Ramos (cell line): ENCODE results near the gene SLCO4A1.

Experiments used
- in situ Hi-C: fragments of 300-500 bp; cut with MboI; formaldehyde crosslinking; loops from one replicate; pipeline ENCODE4 v1.14.3; 2022; ENCODE audit warnings: low sequenced_read_pairs; ENCODE audit not compliant: unreplicated experiment

The SLCO4A1 gene, protein sequence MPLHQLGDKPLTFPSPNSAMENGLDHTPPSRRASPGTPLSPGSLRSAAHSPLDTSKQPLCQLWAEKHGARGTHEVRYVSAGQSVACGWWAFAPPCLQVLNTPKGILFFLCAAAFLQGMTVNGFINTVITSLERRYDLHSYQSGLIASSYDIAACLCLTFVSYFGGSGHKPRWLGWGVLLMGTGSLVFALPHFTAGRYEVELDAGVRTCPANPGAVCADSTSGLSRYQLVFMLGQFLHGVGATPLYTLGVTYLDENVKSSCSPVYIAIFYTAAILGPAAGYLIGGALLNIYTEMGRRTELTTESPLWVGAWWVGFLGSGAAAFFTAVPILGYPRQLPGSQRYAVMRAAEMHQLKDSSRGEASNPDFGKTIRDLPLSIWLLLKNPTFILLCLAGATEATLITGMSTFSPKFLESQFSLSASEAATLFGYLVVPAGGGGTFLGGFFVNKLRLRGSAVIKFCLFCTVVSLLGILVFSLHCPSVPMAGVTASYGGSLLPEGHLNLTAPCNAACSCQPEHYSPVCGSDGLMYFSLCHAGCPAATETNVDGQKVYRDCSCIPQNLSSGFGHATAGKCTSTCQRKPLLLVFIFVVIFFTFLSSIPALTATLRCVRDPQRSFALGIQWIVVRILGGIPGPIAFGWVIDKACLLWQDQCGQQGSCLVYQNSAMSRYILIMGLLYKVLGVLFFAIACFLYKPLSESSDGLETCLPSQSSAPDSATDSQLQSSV

DNA sequence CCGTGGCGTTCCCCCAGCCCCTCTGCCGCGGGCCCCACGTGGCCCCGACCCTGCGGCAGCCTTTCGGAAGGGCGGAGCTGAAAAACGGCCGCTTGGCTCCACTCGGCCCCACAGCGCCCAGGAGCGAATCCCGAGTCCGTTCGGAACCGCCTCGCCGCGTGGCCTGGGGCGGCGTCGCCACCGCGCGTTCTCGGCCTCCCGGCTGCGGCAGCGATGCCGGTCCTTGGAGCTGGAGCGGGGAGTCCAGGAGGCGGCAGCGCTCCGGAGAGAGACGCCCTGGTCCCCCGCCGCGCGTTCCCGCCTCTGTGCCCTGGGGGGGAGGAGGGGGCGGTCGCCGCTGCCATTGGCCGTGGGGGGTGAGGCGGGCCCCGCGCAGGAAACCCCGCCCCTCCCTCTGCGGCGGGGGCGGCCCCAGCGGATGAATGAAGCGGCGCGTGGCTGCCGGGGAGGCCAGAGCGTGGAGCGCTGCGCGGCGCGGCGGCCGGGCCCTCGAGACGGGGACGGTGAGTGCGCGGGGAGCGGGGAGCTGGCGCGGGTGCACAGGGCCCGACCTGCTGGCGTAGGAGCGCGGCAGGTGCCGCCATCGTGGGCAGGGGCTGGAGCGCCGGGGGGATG, at the start of gene SLCO4A1:
SLCO4A1 (plus strand) TSS at position 453 of the 615 bp plus-strand sequence. CDS start 13,952 bp downstream, outside the sequence.
- in situ Hi-C loops = no loop called here

DNA sequence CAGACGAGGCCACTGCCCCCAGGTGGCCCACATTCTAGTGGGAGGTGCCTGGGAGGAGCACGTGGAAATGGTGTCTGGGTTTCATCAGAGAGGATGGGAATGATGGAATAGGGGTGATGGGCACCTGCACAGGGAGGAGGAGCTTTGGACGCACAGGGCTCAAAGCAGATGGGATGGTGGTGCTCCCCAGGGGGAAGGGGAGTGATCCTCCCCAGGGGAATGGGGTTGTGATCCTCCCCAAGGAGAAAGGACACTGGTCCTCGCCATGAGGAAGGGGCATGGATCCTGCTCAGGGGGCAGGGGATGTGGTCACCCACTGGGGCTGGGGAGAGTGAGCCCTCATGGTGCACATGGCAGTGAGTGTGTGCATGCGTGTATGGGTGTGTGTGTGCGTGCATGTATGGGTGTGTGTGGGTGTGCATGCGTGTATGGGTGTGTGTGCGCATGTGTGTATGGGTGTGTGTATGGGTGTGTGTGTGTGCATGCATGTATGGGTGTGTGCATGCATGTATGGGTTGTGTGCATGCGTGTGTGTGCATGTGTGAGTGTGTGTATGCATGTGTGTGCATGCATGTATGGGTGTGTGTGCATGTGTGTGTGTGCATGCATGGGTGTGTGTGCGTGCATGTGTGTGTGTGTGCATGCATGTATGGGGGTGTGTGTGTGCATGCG, 49.7 kb upstream of the SLCO4A1 start:
- in situ Hi-C loops = no loop called here

DNA sequence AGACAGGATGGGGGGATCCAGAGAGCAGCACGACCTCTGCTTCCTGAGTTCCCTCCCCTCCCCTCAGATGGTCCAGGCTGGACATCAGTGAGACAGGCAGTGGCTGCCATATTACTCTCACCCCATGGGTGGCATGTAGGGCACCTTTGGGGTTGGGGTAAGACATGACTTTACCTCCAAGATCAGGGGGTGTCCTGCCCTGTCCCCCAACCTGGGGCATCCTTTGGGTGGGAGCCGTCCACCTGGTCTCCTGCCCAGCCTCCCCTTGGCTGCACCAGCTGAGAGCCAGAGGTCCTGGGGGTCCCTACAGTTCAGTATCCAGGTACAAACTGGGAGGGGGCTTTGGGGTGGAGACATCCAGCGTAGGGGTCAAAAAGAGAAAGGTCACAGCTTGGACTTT, 48.7 kb upstream of the SLCO4A1 start:
- in situ Hi-C loops = no loop called here

DNA sequence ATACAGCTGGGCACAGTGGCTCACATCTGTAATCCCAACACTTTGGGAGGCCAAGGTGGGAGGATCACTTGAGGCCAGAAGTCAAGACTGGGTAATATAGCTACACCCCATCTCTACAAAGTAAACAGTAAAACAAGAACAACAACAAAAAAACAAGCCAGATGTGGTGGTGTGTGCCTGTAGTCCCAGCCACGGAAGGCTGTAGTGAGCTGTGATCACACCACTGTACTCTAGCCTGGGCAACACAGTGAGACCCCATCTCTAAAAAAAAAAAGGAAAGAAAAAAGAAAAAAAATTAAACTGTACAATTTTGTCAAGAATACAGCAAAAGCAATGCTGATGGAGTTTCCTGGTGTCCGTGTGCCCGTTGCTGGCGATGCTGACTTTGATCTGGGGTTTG, 47.2 kb upstream of the SLCO4A1 start:
- in situ Hi-C loops = no loop called here

DNA sequence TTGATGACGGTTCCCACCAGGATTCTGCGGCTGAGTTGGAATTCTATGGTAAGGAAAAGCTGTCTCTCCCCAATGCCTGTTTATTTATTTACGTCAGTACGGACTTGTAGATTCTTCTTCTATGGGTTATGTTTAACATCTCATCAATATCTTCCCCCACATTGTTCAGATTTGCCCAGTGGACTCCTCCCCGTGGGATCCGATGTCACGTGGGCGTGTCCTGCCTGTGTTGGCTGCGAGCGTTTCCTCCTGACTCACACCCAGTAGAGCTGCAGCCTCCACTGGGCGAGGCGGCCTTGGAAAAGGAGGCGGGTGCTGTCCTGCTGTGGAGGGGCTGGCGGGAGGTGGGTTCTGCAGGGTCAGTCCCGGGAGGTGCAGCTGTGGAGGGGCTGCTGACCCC, 46.8 kb upstream of the SLCO4A1 start:
- in situ Hi-C loops = no loop called here

DNA sequence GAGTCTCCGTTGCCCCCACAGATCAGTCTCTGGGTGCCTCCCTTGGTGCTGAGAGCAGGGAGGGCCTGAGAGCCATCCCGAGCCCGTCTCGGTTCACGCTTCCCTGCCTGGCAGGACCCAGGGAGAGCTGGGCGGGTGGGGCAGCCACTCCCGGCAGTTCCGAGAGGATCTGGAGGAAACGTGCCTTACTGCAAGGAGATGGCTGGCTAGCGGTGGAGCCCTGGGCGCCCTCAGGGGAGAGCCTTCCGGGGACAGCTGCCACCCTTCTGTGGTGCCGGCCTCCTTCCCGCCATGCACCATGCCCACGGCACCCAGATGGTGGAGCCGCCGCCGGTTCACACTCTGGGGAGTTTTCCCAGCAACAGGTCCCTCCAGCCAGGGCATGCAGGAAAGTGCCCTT, 45.8 kb upstream of the SLCO4A1 start:
- in situ Hi-C loops = no loop called here

DNA sequence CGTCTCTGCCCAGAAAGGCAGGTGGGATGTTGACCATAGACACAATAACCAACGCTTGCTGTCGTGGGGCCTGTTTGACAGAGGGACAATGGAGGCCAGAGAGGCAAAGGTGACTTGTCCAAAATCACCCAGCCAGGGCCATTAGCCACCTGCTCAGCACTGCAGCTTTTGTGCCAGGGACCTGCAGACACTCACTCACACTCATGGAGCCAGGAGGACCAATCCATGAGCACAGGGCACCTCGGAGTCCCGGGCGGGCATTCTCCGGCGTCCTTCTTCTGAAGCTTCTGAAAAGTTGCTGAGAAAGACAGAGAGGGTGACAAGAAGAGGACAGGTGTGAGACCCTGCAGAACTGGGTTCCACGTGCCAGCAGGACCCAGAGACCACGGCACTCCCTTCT, 45.4 kb upstream of the SLCO4A1 start:
- in situ Hi-C loops = no loop called here

DNA sequence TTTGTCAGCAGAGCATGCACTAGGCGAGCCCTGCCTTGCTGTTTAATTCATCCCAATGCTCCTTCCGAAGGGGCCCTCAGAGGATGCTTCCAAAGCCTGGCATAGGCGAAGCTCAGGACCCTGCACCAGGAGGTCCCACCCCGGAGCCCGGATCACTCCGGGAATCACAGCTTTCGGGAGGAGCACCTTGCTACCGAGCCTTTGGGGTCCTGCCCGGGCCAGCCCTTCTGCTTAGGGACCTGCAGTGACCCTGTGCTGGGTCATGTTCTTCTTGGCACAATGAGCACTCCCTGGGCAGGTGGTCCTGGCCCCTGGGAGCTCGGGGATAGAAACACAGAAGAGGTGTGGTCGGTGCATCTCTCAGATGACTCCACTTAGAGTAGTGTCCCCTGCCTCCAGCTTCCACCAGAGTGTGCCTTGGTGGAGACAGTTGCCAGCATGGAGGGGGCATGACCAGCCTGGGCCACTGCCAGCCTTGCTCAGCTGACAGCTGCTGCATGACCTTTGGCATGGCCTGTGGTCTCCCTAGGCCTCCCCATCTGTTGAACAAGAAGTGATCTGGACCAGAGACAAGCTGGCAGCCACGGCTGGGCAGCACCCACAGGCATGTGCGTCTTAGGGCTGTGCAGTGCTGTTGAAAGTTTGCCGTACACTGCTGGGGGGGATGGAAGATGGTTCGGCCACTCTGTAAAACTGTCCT, 44.7 kb upstream of the SLCO4A1 start:
- in situ Hi-C loops = no loop called here

DNA sequence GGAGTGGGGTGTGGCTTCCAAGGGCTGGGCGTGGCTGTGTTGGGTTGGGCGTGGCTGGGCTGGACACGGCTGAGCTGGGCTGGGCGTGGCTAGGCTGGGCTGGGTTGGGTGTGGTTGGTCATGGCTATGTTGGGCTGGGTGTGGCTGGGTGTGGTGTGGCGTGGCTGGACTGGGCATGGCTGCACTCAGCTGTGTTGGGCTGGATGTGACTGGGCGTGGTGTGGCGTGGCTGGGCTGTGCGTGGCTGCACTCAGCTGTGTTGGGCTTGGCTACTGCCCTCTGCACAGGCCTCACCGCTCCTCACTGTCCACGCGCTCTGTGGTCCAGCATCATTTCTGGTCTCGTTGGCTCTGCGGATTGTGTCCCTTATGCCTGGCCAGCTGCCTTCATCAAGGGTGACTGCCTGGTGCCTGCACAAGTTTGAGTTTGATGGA, 43.5 kb upstream of the SLCO4A1 start:
- in situ Hi-C loops = no loop called here

DNA sequence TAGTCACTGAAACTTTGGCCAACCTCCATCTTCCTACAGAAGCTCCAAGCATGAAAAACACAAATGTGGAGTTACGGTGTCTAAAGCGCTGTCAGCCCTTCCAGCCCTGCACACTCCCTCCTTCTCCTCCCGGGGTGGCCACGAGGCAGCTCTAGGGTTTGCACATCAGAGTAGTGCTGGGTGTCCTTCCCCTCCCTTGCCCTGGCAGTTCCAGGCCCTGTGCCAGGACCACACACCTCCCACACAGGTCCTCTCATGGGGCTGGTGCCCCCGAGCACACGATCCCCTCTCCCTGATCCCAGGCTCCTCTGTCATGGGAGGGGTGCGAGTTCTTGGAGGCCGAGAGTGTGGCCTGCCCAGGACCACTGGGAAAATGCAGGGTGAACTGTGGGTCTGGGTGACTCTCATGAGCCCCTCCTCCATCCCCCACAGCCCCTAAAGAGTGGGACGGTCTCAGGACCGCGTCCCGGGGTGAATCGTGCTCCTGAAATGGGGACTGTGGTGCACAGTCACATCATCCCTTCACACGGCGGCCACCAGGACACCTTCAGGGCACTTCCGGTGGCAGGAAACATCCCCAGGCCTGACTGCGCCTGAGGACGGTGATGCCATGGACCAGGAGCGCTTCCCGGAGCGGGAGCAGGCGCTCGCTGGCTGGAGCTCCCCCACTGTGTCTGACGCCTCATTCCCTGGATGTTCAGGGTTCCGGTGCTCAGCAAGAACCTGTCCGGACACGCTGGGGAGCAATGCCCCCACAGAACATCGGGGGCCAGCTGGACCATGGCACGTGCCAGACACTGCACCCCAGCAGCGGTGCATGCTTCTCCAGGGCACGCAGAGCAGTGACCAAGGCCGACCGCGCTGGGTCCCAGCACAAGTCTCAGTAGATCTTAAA, 42.8 kb upstream of the SLCO4A1 start:
- in situ Hi-C loops = no loop called here

DNA sequence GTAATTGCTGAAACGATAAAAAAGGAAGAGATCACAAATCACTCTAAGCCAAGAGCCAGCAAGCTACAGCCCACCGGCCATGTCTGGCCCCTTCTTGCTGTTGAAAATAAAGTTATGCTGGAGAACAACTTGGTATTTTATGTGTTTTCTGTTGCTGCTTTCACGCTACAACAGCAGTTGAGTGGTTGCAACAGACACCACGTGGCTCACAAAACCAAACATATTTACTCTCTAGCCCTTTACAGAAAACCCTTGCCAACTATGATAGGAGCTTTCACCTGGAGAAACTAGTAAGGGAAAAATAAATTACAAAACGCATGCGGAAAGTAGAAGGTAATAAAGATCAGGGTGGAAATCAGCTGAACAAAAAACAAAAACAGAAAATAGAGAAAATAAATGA, 41.1 kb upstream of the SLCO4A1 start:
- in situ Hi-C loops = no loop called here

DNA sequence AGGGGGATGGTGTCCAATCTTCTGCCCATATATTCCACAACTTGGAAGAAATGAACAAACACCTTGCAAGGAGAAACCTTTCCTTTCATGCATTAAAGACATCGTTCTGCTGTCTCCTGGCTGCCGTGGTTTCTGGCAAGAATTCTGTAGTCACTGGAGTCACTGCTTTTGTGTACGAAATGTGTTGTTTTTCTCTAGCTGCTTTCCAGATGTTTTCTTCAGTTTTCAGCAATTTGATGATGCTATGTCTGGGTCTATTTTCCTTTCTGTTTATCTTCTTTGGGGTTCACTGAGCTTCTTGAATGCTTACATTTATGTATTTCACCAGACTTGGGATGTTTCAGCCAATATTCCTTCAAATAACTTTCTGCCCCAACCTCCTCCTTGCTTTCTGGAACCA, 40.6 kb upstream of the SLCO4A1 start:
- in situ Hi-C loops = no loop called here

DNA sequence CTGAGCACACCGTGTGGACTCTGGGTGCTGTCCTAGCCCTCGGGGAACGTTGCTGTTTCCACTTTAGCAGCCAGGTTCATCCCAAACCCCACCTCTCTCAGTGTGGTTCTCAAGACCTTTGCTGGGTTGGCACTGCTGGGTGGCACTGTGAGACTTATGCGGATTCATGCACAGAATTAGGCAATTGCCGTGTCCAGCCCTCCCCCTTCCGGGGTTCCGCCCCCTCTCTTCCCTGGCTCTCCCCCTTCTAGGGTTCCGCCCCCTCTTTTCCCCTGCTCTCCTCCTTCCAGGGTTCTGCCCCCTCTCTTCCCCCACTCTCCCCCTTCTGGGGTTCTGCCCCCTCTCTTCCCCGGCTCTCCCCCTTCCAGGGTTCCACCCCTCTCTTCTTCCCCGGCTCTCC, 39.8 kb upstream of the SLCO4A1 start:
- in situ Hi-C loops = no loop called here

DNA sequence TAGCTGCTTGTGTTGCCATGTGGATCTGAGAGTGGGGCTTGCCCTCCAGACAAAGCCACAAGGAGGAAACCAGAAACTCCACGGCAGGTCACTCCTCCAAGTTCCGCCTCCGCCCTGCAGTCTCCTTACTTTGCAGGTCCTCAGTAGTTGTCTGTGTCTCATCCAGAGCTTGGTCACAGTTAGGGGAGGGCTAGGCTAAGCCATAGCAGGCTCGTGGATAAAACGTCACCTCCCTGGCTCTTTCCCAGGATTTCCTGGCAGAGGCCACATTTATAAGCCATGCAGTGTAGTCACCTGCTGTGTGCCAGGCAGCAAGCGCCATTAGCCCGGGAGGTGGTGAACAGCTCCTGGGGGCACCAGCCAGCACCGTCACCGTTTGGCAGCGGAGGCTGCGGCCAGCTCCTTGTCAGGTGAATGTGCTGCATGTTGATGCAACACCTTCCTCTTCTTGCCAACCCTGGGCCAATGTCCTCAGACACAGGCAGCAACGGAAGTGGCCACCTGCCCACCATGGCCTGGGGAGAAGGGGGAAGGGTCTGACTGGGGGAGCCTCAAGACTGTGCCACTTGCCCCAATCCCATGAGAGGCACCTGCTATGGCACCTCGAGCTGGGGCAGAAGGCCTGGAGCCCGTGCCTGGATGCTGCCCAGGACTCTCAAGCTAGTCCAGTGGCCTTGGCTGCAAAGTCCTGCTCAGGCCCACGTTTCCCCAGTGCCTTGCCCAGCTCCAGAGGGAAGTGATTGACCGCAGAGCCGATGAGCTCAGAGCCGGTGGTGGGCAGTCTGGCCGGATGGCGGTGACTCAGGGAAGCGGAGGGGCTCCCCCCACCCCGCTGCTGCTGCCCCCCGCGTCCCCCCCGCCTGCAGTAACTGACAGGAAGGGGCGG, 39.0 kb upstream of the SLCO4A1 start:
- in situ Hi-C loops = no loop called here

DNA sequence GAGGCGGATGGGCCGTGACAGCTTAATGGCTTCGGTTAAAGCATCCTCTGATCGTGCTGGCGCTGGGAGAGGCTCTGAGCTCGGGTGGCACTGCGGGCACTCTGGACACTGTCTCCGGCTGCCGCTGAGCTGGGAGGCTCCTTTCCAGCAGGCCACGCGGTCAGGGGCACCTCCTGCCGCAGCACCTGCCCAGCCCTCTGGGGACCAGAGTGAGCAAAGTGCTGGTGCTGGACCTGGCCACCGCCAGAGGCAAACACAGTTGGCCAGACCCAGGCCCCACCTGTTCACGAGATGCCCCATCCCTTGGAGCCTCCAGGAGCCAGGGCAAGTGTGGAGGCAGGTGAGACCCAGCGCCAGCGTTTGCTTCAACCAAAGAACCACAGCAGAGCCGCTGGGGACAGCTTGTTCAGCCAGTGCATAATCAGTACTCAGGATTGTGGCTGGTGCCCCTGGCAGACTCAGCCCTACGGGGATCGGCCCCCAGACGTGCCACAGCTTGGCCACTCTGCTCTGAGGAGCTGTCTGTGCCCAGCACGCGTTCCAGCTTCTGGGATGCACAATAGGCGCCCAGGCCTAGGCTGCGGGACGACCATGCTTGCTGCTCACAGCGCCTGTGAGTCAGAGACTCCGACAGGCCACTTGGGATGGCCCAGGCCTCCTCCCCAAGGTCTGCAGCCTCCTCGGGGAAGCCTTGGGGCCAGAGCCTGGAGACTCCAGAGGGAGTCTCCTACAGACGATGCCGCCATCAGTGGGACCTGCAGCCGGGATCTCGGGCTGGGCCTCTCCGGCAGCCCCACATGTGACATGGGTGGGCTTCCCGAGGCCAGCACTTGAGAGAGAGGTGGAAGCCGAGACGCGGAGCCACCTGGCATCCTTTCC, 38.2 kb upstream of the SLCO4A1 start:
- in situ Hi-C loops = no loop called here

DNA sequence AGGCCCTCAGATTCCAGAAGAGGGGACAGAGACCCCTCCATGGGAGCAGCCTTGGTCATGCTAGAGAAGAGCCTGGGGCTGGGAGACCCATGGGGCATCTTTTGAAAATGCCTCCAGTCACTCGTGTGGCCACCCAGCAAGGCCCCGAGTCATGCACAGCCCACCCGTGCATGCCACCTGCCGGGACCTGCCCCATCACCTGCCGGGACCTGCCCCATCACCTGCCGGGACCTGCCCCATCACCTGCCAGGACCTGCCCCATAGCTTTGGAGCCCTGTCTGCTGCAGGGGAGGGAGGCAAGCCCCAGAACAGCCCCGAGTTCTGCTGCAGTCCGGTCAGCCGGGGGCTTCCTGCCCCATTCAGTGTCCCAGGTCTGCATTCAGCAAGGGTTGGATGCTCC, 37.5 kb upstream of the SLCO4A1 start:
- in situ Hi-C loops = no loop called here

DNA sequence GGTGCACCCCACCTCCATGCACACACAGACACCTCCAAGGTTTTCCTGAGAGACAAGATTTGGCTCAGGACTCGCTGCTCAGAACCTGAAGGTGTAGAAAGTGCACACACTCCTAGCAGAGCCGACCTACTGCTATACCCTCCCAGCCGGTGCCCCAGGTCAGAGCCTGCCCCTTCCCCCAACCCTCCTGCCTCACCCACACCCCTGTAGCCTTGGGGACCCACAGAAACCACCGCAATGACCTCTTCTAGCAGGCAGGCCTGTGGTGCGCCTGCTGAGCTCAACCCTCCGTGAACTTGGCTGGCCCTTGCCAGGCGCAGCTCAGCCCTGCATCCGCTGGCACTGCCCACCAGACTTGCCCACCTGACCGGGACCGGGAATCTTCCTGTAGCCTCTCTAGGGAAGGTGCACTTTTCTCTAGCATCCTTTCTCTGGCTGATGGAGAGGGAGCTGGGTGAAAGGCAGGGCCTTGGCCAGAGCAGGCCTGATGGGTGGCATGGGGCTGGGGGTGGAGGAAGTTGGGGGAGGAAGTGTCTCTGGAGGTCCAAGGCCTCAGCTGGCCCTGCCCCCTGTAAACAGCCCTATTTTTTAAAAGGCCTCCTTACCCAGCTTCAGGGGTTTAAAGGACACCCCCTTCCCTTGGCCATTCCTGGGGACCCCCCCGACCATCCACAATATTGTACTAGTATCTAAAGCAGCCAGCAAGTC, 36.9 kb upstream of the SLCO4A1 start:
- in situ Hi-C loops = no loop called here
